HS-27A (cell line): ENCODE results near the gene HSFY1.
"Not testable (repeated sequence)": the region's sequence is repeated elsewhere in the genome, so short reads cannot be mapped to it uniquely, and the experiment has no call there.

Experiments
- DNase-seq: peaks from one replicate; pipeline ENCODE4 v3.0.0-alpha.2; 2012; ENCODE audit warnings: low read depth, missing footprints

HSFY1 gene

GRCh38 chrY:18546420-18546819, at the start of gene HSFY1:
Gene HSFY1 (plus strand): TSS chrY:18546720. CDS start chrY:18546788, 68 bp downstream.
- not testable (repeated sequence) for DNase-seq

- not testable (repeated sequence) for DNase-seq
These were observed 42.3 kb upstream of the HSFY1 start for GRCh38 chrY:18504266-18504665.

- not testable (repeated sequence) for DNase-seq
These were observed 15.4 kb upstream of the HSFY1 start for GRCh38 chrY:18530995-18531655.

GRCh38 chrY:18538952-18539351, 7.6 kb upstream of the HSFY1 start:
- not testable (repeated sequence) for DNase-seq

GRCh38 chrY:18553132-18553531, 6.6 kb downstream of the HSFY1 start:
- DNase-seq: not testable (repeated sequence)

- DNase-seq: not testable (repeated sequence)
These were observed 19.4 kb downstream of the HSFY1 start for GRCh38 chrY:18565915-18566314.
